ENCODE data around the gene ENOX2.

The ENOX2 gene

GRCh38 chrX:130828641-130829040 is 74.4 kb downstream of the ENOX2 start:
- Histone ChIP-seq H3K27ac (ENCODE audit: low read depth, low read length) (no peak overlapping the region), H2BK12ac (ENCODE audit: low read length) (no peak overlapping the region), H3K4me1 (ENCODE audit: control insufficient read depth in 1 of 2, insufficient read depth in 2 of 2, low read length in 2 of 2) (no peaks in the 10 kb centered on the region), H4K12ac (ENCODE audit: low read depth, low read length) (no peak overlapping the region), H3K23ac (ENCODE audit: low read length) (no peak overlapping the region), H3K27me3 (ENCODE audit: insufficient read depth, low read length) (no peaks in the 10 kb centered on the region), H4K91ac (ENCODE audit: low read depth, low read length) (no peak overlapping the region), H3K4ac (ENCODE audit: low read depth, low read length) (no peak overlapping the region), H2AK5ac (ENCODE audit: low read length) (no peak overlapping the region), H3K18ac (ENCODE audit: low read length) (no peak overlapping the region), H3K79me2 (ENCODE audit: control insufficient read depth, insufficient read depth, low read length, poor library complexity) (no peaks in the 10 kb centered on the region), H4K8ac (ENCODE audit: low read depth, low read length) (no peak overlapping the region), H3K79me1 (ENCODE audit: low read length) (no peaks in the 10 kb centered on the region), H3K36me3 (ENCODE audit: control insufficient read depth in 1 of 2, insufficient read depth in 2 of 2, low read length in 2 of 2) (no peaks in the 10 kb centered on the region), H3K9me3 (ENCODE audit: insufficient read depth, low read depth, low read length) (no peaks in the 10 kb centered on the region), H2BK5ac (ENCODE audit: low read depth, low read length, poor library complexity) (no peak overlapping the region), H2BK120ac (ENCODE audit: insufficient read depth, low read length, poor library complexity) (no peak overlapping the region), H2AFZ (ENCODE audit: insufficient read depth, low read length, poor library complexity) (no peak overlapping the region), H3K4me2 (ENCODE audit: low read length) (no peak overlapping the region), H3K9ac (ENCODE audit: low read length) (no peak overlapping the region), H3K4me3 (ENCODE audit: low read depth, low read length) (no peak overlapping the region), H3K14ac (ENCODE audit: low read length) (no peak overlapping the region)
- no CpG with 5 or more reads among the region's 3 CpGs for WGBS (ENCODE audit: extremely low coverage, insufficient coverage, insufficient read length)
- no peak for DNase-seq

GRCh38 chrX:130827648-130828047 is 75.4 kb downstream of the ENOX2 start:
- H3K4me3 ChIP-seq (ENCODE audit: low read depth, low read length), result no peak overlapping the region
- no peak overlapping the region for H2AFZ ChIP-seq (ENCODE audit: insufficient read depth, low read length, poor library complexity)
- no peak overlapping the region for H3K4ac ChIP-seq (ENCODE audit: low read depth, low read length)
- no peak overlapping the region for H3K4me2 ChIP-seq (ENCODE audit: low read length)
- H2BK5ac ChIP-seq (ENCODE audit: low read depth, low read length, poor library complexity), result no peak overlapping the region
- H4K8ac ChIP-seq (ENCODE audit: low read depth, low read length), result no peak overlapping the region
- no peak overlapping the region for H3K27ac ChIP-seq (ENCODE audit: low read depth, low read length)
- no peak overlapping the region for H3K18ac ChIP-seq (ENCODE audit: low read length)
- H3K79me2 ChIP-seq (ENCODE audit: control insufficient read depth, insufficient read depth, low read length, poor library complexity), result no peaks in the 10 kb centered on the region
- no peak overlapping the region for H3K14ac ChIP-seq (ENCODE audit: low read length)
- H3K27me3 ChIP-seq (ENCODE audit: insufficient read depth, low read length), result no peaks in the 10 kb centered on the region
- H3K9me3 ChIP-seq (ENCODE audit: insufficient read depth, low read depth, low read length), result no peaks in the 10 kb centered on the region
- no peak overlapping the region for H2BK120ac ChIP-seq (ENCODE audit: insufficient read depth, low read length, poor library complexity)
- no peak overlapping the region for H3K23ac ChIP-seq (ENCODE audit: low read length)
- H2BK12ac ChIP-seq (ENCODE audit: low read length), result no peak overlapping the region
- H4K12ac ChIP-seq (ENCODE audit: low read depth, low read length), result no peak overlapping the region
- no peak overlapping the region for H2AK5ac ChIP-seq (ENCODE audit: low read length)
- DNase-seq, result no peak
- H3K4me1 ChIP-seq (ENCODE audit: control insufficient read depth in 1 of 2, insufficient read depth in 2 of 2, low read length in 2 of 2), result no peaks in the 10 kb centered on the region
- no peaks in the 10 kb centered on the region for H3K36me3 ChIP-seq (ENCODE audit: control insufficient read depth in 1 of 2, insufficient read depth in 2 of 2, low read length in 2 of 2)
- H4K91ac ChIP-seq (ENCODE audit: low read depth, low read length), result no peak overlapping the region
- no peak overlapping the region for H3K9ac ChIP-seq (ENCODE audit: low read length)
- H3K79me1 ChIP-seq (ENCODE audit: low read length), result no peaks in the 10 kb centered on the region
- WGBS (ENCODE audit: extremely low coverage, insufficient coverage, insufficient read length), result no CpG with 5 or more reads among the region's 2 CpGs

- Histone ChIP-seq H2BK12ac (ENCODE audit: low read length) (no peak overlapping the region), H4K91ac (ENCODE audit: low read depth, low read length) (no peak overlapping the region), H3K79me1 (ENCODE audit: low read length) (no peaks in the 10 kb centered on the region), H3K4me1 (ENCODE audit: control insufficient read depth in 1 of 2, insufficient read depth in 2 of 2, low read length in 2 of 2) (no peaks in the 10 kb centered on the region), H3K27me3 (ENCODE audit: insufficient read depth, low read length) (no peaks in the 10 kb centered on the region), H3K14ac (ENCODE audit: low read length) (no peak overlapping the region), H3K9me3 (ENCODE audit: insufficient read depth, low read depth, low read length) (no peaks in the 10 kb centered on the region), H3K23ac (ENCODE audit: low read length) (no peak overlapping the region), H3K79me2 (ENCODE audit: control insufficient read depth, insufficient read depth, low read length, poor library complexity) (no peaks in the 10 kb centered on the region), H4K8ac (ENCODE audit: low read depth, low read length) (no peak overlapping the region), H2AK5ac (ENCODE audit: low read length) (no peak overlapping the region), H3K4ac (ENCODE audit: low read depth, low read length) (no peak overlapping the region), H2BK5ac (ENCODE audit: low read depth, low read length, poor library complexity) (no peak overlapping the region), H2BK120ac (ENCODE audit: insufficient read depth, low read length, poor library complexity) (no peak overlapping the region), H3K4me3 (ENCODE audit: low read depth, low read length) (no peak overlapping the region), H2AFZ (ENCODE audit: insufficient read depth, low read length, poor library complexity) (no peak overlapping the region), H4K12ac (ENCODE audit: low read depth, low read length) (no peak overlapping the region), H3K18ac (ENCODE audit: low read length) (no peak overlapping the region), H3K9ac (ENCODE audit: low read length) (no peak overlapping the region), H3K27ac (ENCODE audit: low read depth, low read length) (no peak overlapping the region), H3K4me2 (ENCODE audit: low read length) (no peak overlapping the region), H3K36me3 (ENCODE audit: control insufficient read depth in 1 of 2, insufficient read depth in 2 of 2, low read length in 2 of 2) (no peaks in the 10 kb centered on the region)
- WGBS (ENCODE audit: extremely low coverage, insufficient coverage, insufficient read length), result no CpG with 5 or more reads among the region's 1 CpG
- no peak for DNase-seq
These were observed 76.8 kb downstream of the ENOX2 start for GRCh38 chrX:130826249-130826648.

GRCh38 chrX:130825525-130825924 is 77.5 kb downstream of the ENOX2 start:
- no peaks in the 10 kb centered on the region for H3K36me3 ChIP-seq (ENCODE audit: control insufficient read depth in 1 of 2, insufficient read depth in 2 of 2, low read length in 2 of 2)
- no peak overlapping the region for H2AK5ac ChIP-seq (ENCODE audit: low read length)
- no peak overlapping the region for H3K9ac ChIP-seq (ENCODE audit: low read length)
- no CpG with 5 or more reads among the region's 2 CpGs for WGBS (ENCODE audit: extremely low coverage, insufficient coverage, insufficient read length)
- H2AFZ ChIP-seq (ENCODE audit: insufficient read depth, low read length, poor library complexity), result no peak overlapping the region
- H3K27ac ChIP-seq (ENCODE audit: low read depth, low read length), result no peak overlapping the region
- no peak overlapping the region for H4K12ac ChIP-seq (ENCODE audit: low read depth, low read length)
- DNase-seq, result no peak
- H3K4ac ChIP-seq (ENCODE audit: low read depth, low read length), result no peak overlapping the region
- H4K91ac ChIP-seq (ENCODE audit: low read depth, low read length), result no peak overlapping the region
- no peak overlapping the region for H3K23ac ChIP-seq (ENCODE audit: low read length)
- no peak overlapping the region for H3K18ac ChIP-seq (ENCODE audit: low read length)
- H3K9me3 ChIP-seq (ENCODE audit: insufficient read depth, low read depth, low read length), result no peaks in the 10 kb centered on the region
- H3K79me2 ChIP-seq (ENCODE audit: control insufficient read depth, insufficient read depth, low read length, poor library complexity), result no peaks in the 10 kb centered on the region
- H2BK5ac ChIP-seq (ENCODE audit: low read depth, low read length, poor library complexity), result no peak overlapping the region
- H3K4me2 ChIP-seq (ENCODE audit: low read length), result no peak overlapping the region
- H3K14ac ChIP-seq (ENCODE audit: low read length), result no peak overlapping the region
- H2BK12ac ChIP-seq (ENCODE audit: low read length), result no peak overlapping the region
- no peak overlapping the region for H2BK120ac ChIP-seq (ENCODE audit: insufficient read depth, low read length, poor library complexity)
- no peak overlapping the region for H4K8ac ChIP-seq (ENCODE audit: low read depth, low read length)
- no peaks in the 10 kb centered on the region for H3K79me1 ChIP-seq (ENCODE audit: low read length)
- no peaks in the 10 kb centered on the region for H3K27me3 ChIP-seq (ENCODE audit: insufficient read depth, low read length)
- H3K4me1 ChIP-seq (ENCODE audit: control insufficient read depth in 1 of 2, insufficient read depth in 2 of 2, low read length in 2 of 2), result no peaks in the 10 kb centered on the region
- no peak overlapping the region for H3K4me3 ChIP-seq (ENCODE audit: low read depth, low read length)

All from trophoblast cell (in vitro differentiated cells and primary cell).